ENCODE results near the gene NCOR2.
"Not testable (repeated sequence)": the region's sequence is repeated elsewhere in the genome, so short reads cannot be mapped to it uniquely, and the experiment has no call there.

The NCOR2 gene

DNA sequence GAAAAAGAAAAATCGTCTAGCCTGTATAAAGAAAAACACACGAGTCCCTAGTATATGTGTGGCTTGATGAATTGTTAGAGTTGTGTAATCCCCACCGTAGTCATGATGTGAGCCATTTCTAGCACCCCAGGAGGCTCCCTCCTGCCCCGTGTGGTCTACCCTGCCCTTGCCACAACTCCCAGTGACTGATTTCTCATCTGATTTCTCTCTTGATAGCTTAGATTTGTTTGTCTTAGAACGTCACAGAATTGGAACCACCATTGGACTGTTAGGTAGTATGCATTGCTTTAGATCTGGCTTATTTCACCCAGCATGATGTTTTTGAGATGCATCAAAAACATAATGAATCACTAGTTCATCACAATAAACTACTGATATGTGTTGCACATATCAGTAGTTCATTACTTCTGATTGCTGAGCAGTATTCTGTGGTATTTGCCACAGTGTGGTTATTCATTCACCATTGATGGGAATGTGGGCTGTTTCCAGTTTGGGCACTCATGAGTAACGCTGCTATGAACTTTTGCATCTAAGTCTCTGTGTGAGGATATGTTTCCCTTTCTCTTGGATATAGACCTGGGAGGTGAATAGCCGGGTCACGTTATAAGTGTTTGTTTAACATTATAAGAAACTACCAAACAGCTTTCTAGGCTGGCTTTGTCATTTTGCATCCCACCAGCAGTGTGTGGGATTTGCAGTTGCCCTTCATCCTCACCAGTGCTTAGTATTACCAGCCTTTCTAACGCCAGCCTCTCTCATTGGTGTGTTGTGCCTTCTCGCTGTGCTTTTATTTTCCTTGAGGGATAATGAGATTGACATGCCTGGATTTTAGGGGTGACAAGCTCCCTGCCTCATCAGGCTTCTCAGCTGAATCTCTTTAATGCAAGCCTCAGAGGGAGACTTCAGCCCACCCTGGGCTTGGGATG, 31.9 kb upstream of the NCOR2 start:
- DNase-seq, result no peak

DNA sequence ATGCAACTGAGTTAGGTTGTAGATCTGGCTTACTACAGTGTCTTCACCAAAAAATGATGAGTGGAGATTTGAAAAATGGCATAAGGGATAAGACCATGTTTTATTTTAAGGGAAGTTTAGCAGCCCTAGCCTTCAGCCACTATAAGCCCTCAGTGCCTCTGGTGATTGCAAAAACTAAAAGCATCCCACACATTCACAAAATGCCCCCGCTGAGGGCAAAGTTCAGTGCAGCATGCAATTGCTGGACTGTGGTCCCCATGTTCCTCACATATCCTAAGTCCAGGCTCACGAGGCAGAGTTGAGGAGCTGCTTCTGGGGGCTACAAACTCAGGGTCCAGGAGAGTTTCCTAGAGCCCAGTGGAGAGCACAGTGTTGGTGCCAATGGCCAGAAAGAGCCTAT, 29.6 kb upstream of the NCOR2 start:
- DNase-seq, result no peak

GRCh38 chr12:124595444-124595843, 28.0 kb upstream of the NCOR2 start:
- no peak for DNase-seq

DNA sequence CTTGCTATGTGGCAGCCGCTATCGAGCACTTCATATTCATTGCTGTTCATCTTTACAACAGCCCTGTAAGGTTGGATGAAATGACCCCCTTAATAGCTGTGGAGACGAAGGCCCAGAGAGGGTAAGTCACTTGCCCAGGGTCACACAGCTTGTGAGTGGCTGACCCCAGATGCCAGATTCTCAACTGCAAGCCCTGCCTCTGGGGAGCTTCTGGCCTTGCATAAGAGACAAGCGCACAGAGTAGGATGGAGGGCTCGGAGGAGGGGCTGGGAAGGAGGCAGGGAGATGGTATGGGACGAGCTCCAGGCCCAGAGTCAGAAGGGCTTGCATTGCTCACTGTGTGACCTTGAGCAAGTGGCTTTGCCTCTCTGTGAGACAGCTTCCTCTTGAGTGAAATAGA, 27.4 kb upstream of the NCOR2 start:
- DNase-seq, result no peak

GRCh38 chr12:124593851-124594401, 26.5 kb upstream of the NCOR2 start:
- no peak for DNase-seq

- DNase-seq, result no peak
Observed at GRCh38 chr12:124593176-124593575, 25.8 kb upstream of the NCOR2 start.

GRCh38 chr12:124592481-124593160, 25.2 kb upstream of the NCOR2 start:
- DNase-seq, result no peak

DNA sequence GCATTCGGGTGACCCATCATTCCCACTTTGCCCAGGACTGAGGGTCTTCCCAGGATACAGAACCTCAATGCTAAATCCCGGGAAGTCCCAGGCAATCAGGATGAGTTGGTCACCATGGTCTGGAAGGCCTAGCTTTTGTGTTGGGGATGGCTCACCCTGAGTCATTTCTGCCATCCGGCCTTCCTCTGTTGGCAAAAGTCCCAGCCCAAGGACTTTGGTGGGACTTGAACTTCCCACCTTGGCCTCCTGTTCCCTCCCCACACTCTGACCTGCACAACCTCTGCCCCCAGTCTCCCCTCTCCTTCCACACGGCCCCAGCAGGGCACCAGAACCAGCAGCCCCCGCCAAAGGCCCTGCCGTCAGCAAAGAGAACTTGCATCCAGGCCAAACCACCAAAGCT, 24.6 kb upstream of the NCOR2 start:
- DNase-seq, result no peak

- DNase-seq, result no peak
Observed at GRCh38 chr12:124590447-124590846, 23.0 kb upstream of the NCOR2 start.

DNA sequence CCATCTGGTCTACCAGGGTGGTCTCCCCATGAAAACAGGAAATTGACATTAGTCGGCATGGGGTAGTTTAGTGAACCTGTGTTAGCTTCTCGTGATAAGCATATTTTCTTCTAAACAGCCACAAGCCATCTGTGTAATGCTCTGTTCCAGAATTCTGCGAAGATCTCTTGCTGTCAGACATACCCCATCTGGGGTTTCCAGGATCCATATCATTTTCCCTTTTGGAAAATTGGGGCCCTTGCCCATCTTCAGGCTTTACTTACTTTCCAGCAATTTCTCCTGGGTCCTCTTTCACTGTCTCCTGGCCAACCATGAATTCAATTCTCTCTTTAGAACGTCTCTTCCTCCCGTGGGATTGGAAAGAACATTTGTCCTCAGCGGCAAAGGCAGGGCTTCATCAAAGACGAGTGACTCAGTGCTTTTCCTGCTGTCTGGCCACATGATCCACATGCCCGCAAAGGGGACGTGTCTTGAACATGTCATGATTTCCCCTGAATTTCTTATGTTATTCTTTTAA, 21.4 kb upstream of the NCOR2 start:
- DNase-seq, result no peak

GRCh38 chr12:124588018-124588634, 20.7 kb upstream of the NCOR2 start:
- no peak for DNase-seq

DNA sequence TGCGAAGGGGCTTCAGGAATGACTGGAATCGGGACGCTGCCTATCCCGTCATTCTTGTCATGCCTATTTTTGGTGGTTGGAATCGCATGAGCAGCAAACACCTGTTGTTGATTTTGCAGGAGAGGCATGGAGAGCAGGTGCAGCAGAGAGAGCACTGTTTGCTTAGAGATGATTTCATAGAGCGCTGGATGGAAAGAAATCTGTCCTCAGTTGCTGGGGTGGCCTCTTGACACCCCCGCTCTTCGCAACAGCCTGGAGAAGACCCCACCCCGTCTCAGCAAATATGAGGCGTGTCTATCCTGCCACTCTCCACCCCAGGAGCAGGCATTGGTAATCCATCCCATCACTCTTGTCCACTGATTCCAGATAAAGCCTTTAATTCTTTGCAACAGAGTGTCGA, 19.3 kb upstream of the NCOR2 start:
- no peak for DNase-seq

- not testable (repeated sequence) for DNase-seq
Observed at GRCh38 chr12:124584494-124584893, 17.1 kb upstream of the NCOR2 start.

GRCh38 chr12:124583854-124584253, 16.4 kb upstream of the NCOR2 start:
- no peak for DNase-seq

DNA sequence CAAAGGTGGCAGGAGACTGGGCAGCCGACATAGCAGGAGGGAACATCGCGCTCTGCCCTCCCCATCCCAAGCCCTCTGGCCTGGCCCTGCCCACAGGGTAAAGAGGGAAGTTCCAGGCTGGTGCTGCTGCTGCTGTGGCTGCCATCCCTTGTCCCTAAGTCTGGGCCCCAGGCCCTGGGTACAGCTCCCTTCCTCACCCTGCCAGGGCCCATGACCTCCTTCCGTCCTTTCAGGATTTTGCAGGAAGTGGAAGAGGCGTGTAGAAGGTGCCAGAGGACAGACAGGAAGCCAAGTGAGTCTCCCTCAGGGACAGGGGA, 14.7 kb upstream of the NCOR2 start:
- no peak for DNase-seq

DNA sequence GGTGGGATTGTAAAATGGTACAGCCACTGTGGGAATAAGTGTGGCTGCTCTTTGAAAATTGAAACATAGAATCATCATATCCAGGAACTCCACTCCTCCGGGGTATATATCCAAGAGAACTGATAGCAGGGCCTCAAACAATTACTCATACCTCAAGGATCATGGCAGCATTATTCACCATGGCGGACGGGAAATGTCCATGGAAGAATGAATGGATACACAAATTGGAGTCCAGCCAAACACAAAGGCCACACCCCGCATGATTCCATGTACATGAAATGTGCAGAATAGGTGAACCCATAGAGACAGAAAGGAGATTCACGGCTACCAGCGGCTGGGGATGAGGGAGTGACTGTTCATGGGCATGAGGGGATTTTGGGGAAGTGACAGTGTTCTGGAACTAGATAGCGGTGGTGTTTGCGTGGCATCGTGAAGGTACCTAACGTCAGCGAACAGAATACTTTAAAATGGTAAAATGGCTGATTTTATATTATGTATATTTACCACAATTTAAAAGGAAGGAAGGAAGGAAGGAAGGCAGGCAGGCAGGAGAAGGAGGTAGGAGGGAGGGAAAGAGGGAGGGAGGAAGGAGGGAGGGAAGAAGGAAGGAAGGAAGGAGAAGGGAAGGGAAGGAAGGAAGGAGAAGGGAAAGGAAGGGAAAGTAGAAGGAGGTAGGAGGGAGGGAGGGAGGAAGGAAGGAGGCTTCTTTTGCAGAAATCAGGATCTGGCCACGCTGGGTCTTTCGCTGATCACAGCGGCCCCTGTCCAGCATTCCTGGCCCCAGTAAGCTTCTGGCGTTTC, 14.1 kb upstream of the NCOR2 start:
- no peak for DNase-seq

- no peak for DNase-seq
Observed at GRCh38 chr12:124579921-124580517, 12.6 kb upstream of the NCOR2 start.

DNA sequence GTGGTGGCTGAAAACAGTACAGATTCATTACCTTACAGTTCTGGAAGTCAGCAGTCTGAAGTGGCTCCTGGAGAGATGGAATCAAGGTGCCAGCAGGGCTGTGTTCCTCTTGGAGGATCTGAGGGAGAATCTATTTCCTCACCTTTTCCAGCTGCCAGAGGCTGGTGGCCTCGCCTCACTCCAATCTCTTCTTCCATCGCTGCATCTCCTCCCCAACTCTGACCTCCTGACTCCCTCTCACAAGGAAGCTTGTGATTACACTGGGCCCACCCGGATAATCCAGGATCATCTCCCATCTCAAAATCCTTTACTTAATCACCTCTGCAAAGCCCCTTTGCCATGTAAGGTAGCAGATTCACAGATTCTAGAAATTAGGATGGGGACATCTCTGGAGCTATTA, 11.4 kb upstream of the NCOR2 start:
- no peak for DNase-seq

GRCh38 chr12:124578445-124578844, 11.0 kb upstream of the NCOR2 start:
- no peak for DNase-seq

GRCh38 chr12:124577986-124578385, 10.6 kb upstream of the NCOR2 start:
- no peak for DNase-seq

GRCh38 chr12:124577374-124577773, 10.0 kb upstream of the NCOR2 start:
- DNase-seq, result no peak

DNA sequence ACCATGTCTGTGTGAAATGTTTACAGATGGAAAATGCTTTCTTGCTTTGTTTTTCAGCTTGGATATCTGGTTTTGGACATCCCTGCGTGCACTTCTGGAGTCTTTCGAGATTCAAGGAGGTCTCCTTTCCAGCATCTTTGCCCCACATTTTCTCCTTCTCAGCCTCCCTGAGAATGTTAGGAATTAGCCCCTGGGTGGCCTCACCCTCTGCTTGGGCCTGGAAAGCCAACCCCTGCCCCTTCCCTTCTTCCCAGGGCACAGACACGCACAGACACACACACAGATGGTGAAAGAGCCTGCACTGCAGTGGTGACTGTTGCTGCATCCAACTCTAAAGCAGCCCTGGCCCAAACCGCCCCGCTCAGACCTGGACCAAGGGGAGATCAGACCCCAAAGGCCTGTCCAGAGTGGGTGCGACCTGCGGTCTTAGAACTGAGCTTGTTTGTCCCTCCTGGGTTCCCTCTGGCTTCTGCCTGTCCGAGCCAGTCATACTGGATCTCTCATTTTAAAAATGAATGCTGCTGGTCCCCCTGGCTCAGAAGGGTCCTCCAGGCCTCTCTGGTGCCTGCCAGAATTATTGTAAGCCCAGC, 8.7 kb upstream of the NCOR2 start:
- no peak for DNase-seq

Data from activated gamma-delta T cell (primary cell).